Stimulated activated memory B cell treated with anti-CD40 and anti-IgM and Interleukin-4, amounts not matched to agents 10 μg/mL and 1 μg/mL and 100 μg/mL, for 72 hours (primary cell): ENCODE measurements around the gene TSSK3.
A peak's percentile ranks its signal among the peaks of the same experiment; 100 is the strongest.
"Not testable (repeated sequence)": the region's sequence is repeated elsewhere in the genome, so short reads cannot be mapped to it uniquely, and the experiment has no call there.

ENCODE experiments used
- ATAC-seq: fragments of 150-1000 bp; cut with Tn5 transposase; 2 replicates; pipeline ENCODE4 v1.10.0; 2021
- H3K27ac Mint-ChIP-seq: one replicate; pipeline ENCODE4 v1.8.0; 2022; ENCODE audit warnings: mild to moderate bottlenecking, mixed read lengths
- H3K27me3 Mint-ChIP-seq: one replicate; pipeline ENCODE4 v1.8.0; 2022; ENCODE audit warnings: mixed read lengths
- H3K36me3 Mint-ChIP-seq: one replicate; pipeline ENCODE4 v1.8.0; 2022; ENCODE audit warnings: mixed read lengths
- H3K4me1 Mint-ChIP-seq: one replicate; pipeline ENCODE4 v1.8.0; 2022; ENCODE audit warnings: mixed read lengths
- H3K4me3 Mint-ChIP-seq: one replicate; pipeline ENCODE4 v1.8.0; 2022; ENCODE audit warnings: mild to moderate bottlenecking, moderate library complexity, mixed read lengths
- H3K9me3 Mint-ChIP-seq: one replicate; pipeline ENCODE4 v1.8.0; 2022; ENCODE audit warnings: mixed read lengths

TSSK3 gene

DNA sequence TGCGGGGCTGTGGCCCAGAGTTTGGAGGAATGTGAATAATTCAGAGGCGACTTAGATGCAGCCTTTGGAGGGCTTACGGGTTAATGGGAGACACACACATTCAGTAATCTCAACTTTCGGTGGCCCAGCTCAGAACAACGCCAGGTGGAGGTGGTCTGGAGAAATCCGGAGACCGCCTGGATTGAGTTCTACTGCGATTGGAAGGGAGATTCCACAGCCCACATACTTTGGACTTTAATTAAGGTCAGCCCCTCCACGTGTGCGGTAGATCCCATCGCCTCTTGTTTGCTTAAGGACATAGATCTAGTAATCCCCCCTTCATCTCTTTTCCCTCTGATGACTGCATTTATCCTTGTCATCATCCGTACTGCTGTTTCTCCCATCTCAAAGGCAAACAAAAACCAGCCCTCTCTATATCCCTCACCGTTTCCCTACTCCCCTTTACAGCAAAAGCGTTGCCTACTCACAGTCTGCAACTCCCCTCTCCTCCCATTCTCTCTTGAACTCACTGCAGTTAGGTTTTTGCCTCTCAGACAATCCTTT, 32.6 kb downstream of the TSSK3 start:
- Mint-ChIP-seq H3K27me3 (no peaks in the 10 kb centered on the region), H3K27ac (peak overlapping the region; percentile 82), H3K36me3 (no peaks in the 10 kb centered on the region), H3K4me1 (peaks cover 19% of the 10 kb centered on the region), H3K9me3 (no peaks in the 10 kb centered on the region), H3K4me3 (peak overlapping the region; percentile 97)
- ATAC-seq, result no peak

DNA sequence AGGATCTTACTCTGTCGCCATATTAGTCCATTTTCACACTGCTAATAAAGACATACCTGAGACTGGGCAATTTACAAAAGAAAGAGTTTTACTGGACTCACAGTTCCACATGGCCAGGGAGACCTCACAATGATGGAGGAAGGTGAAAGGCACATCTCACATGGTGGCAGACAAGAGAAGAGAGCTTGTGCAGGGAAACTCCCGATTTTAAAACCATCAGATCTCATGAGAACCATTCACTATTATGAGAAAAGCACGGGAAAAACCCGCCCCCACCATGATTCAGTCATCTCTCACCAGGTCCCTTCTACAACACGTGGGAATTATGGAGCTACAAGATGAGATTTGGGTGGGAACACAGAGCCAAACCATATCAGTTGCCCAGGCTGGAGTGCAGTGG, 34.2 kb downstream of the TSSK3 start:
- not testable (repeated sequence) for H3K4me3 Mint-ChIP-seq, H3K27ac Mint-ChIP-seq, H3K9me3 Mint-ChIP-seq, ATAC-seq, H3K27me3 Mint-ChIP-seq, H3K36me3 Mint-ChIP-seq
- peaks cover 26% of the 10 kb centered on the region for H3K4me1 Mint-ChIP-seq

DNA sequence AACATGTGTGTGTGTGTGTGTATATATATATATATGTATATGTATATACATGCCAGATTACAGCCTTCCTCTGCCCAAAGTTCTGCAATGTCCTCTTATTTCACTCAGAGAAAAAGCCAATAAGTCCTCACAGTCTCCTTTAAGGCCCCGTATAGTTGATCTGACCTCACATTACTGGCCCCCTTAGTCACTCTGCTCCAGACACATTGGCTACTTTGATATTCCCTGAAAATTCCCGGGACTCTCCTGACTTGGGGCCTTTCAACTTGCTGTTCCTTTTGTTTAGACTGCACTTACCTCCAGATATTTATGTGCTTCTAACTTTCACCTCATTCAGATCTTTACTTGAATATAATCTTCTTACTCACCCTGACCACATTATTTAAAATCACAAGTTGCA, 36.1 kb downstream of the TSSK3 start:
- Mint-ChIP-seq H3K4me1 (peaks cover 21% of the 10 kb centered on the region), H3K4me3 (no peak overlapping the region), H3K27ac (no peak overlapping the region), H3K27me3 (no peaks in the 10 kb centered on the region), H3K9me3 (no peaks in the 10 kb centered on the region), H3K36me3 (no peaks in the 10 kb centered on the region)
- no peak for ATAC-seq

DNA sequence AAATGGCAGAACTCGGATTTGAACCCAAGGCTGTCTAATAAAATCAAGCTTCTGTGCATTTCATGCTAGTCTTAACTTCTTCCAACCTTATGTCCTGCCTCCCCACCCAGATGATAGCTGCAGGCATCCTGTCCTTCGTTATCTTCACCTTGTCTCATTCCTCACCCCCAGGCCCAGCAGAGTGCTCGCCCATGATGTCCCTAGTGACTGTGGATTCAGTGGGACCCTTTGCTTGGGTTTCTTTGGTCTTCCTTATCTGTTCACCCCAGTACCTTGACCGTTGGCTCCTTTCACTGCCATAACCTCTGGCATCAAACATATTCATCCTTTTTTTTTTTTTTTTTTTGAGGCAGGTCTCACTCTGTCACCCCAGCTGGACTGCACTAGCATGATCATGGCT, 37.5 kb downstream of the TSSK3 start:
- Mint-ChIP-seq H3K4me1 (peaks cover 13% of the 10 kb centered on the region), H3K36me3 (no peaks in the 10 kb centered on the region), H3K4me3 (no peak overlapping the region), H3K9me3 (no peaks in the 10 kb centered on the region), H3K27ac (no peak overlapping the region), H3K27me3 (no peaks in the 10 kb centered on the region)
- ATAC-seq, result no peak

DNA sequence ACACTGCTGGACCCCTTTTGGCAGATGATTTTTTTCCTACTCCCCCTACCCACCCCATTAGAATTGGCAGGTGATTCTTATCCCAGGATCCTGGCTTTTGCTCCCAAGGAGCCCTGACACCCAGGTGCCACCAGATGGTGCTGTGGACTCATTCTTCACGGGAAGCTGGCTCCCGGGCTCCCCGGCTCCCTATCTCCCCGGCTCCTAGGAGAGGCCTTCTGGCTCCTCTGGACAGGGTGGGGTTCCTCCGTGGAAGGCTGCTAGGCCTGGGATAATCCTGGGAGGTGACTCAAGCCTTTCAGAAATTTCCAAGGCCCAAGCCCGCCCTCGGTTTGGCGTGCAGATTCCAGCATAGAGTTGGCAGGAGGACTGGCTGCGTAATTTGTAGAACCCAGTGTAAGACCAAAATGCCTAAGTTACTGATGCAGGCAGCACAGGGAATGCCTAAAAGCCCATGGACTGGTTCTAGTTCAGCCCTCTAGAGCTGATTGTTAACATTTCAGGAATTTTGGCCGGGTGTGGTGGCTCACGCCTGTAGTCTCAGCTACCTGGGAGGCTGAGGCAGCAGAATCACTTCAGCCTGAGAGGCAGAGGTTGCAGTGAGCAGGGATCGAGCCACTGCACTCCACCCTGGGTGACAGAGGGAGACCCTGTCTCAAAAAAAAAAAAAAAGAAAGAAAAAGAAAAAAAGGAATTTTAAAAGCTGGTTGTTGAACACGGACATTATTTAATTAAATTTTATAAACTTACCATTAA, 38.7 kb downstream of the TSSK3 start:
- Mint-ChIP-seq H3K27me3 (no peaks in the 10 kb centered on the region), H3K9me3 (no peaks in the 10 kb centered on the region), H3K36me3 (no peaks in the 10 kb centered on the region), H3K27ac (no peak overlapping the region), H3K4me3 (no peak overlapping the region), H3K4me1 (peaks cover 7% of the 10 kb centered on the region)
- peak; percentile 64 for ATAC-seq

DNA sequence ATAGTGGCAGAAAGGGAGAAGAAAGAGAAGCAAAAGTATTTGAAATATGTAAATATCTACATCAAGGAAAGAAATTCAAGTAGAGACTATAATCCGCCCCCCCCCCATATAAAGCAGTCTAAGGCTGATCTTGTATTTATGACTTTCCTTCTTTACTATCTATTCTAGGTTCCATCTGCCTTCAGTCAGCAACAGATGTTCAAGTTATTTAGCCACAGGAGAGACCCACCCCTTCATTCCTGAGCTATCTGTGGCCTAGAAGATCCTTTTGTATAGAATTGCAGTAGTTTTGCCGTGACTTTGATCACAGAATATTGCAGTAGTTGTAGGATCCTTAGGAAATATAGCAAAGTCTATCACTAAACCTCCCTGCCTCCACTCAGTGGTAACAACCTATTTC, 42.6 kb downstream of the TSSK3 start:
- Mint-ChIP-seq H3K4me1 (peaks cover 7% of the 10 kb centered on the region), H3K4me3 (no peak overlapping the region), H3K27me3 (no peaks in the 10 kb centered on the region), H3K27ac (no peak overlapping the region), H3K9me3 (no peaks in the 10 kb centered on the region), H3K36me3 (no peaks in the 10 kb centered on the region)
- ATAC-seq, result no peak

DNA sequence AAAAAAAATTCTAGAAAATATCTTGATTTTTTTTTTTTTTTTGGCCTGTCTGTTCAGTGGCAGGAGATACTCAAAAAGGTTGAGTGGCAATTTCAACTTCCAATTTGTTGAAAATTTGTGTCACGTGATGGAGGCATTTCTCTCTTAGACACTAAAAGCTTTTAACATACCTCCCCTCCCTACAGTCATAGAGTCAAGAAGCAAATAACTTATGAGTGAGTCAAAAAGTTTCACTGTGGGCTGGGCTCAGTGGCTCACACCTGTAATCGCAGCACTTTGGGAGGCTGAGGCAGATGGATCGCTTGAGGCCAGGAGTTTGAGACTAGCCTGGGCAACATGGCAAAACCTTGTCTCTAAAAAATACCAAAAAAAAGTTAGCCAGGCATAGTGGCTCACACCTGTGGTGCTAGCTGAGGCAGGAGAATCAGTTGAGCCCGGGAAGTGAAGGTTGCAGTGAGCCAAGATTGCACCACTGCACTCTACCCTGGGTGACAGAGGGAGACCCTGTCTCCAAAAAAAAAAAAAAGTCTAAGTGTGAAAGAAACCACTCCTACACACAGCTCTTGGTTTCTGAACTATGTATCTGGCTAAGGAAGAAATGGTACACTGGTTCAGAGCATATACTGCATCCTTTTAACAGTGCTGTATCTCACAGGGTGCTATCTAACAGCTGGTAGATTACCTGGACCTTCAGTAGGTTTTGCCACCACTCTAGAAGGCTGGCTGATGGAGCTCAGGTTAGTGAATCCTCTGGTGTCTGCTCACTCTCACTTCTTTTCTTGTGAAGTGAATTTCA, 43.5 kb downstream of the TSSK3 start:
- no peaks in the 10 kb centered on the region for H3K9me3 Mint-ChIP-seq
- H3K36me3 Mint-ChIP-seq, result no peaks in the 10 kb centered on the region
- ATAC-seq, result no peak
- H3K4me3 Mint-ChIP-seq, result no peak overlapping the region
- no peaks in the 10 kb centered on the region for H3K27me3 Mint-ChIP-seq
- no peak overlapping the region for H3K27ac Mint-ChIP-seq
- peaks cover 2% of the 10 kb centered on the region for H3K4me1 Mint-ChIP-seq

DNA sequence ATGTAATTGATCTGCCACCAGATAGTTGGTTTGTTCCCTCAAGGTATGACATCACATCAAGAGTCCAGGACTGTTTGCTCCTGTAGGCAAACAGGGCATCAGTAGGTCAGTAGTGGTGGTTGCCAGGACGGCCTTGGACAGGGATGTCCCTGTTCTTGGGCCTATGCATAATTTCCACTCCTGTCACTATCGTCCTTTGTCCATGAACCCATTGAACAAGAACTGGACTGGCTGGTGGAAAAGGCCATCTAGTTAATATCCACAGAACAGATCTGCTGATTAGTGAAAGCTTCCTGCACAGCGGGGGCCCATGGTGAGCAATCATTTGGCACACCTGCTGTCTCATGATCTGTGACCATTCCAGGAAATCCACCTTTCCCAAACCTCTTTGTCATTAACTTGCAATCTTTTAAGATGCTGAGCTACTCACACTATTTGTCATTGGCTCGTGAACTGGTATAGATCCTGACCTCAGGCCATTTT, 44.3 kb downstream of the TSSK3 start:
- Mint-ChIP-seq H3K27me3 (no peaks in the 10 kb centered on the region), H3K27ac (no peak overlapping the region), H3K9me3 (no peaks in the 10 kb centered on the region), H3K4me1 (no peaks in the 10 kb centered on the region), H3K4me3 (no peak overlapping the region), H3K36me3 (no peaks in the 10 kb centered on the region)
- no peak for ATAC-seq

DNA sequence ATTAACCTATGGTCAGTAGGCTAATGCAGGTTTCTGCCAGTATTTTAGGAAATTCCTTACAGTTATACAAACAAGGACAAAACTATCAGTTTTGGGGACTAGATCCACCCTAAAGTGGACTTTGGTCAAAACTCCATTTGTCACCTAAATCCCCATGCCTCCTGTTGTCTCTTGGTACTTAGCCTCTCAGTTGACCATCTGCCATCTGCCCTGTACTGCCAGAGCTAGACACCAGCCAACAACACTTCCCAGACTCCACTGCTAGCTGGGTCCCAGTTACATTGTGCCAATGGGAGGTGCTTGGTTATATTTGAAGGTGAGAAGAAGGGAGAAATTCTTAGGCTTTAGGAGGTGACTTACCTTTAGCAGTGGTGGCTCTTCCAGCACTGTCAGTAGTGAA, 48.9 kb downstream of the TSSK3 start:
- ATAC-seq, result no peak
- H3K36me3 Mint-ChIP-seq, result no peaks in the 10 kb centered on the region
- no peak overlapping the region for H3K4me3 Mint-ChIP-seq
- peaks cover 9% of the 10 kb centered on the region for H3K27me3 Mint-ChIP-seq
- H3K27ac Mint-ChIP-seq, result no peak overlapping the region
- H3K9me3 Mint-ChIP-seq, result no peaks in the 10 kb centered on the region
- H3K4me1 Mint-ChIP-seq, result peaks cover 6% of the 10 kb centered on the region

DNA sequence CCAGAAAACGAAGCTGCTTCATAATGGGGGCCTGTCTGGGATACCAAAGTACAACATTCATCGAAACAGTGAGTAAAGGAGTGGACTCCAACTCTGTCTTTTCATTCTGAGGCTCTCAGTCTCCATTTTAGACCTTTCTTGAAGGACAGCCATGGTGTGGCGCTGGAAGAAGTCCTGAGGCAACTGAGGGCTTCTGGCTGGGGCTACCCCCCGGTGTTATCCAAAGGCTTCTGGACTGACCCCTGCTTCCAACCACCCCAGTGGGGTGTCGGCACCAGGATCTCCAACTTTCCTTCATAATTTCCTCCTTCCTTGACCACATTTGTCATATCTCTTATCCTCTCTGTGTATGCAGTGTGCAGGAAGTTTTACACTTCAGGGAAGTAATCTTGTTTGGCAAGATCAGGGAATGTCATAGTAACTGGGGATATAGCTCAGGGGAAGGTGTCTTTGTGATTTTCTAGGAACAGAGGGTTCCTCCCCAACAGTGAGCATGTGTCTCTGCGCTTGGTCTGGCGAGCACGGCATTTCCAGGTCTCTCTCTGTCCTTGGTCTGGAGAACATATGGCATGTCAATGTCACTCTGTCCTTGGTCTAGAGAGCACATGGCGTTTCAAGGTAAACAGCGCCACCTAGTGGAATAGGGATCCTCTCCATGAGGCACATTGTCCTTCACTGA, 51.3 kb downstream of the TSSK3 start:
- peak overlapping the region; percentile 53 for H3K27ac Mint-ChIP-seq
- ATAC-seq, result peak; percentile 74
- no peak overlapping the region for H3K4me3 Mint-ChIP-seq
- peaks cover 21% of the 10 kb centered on the region for H3K27me3 Mint-ChIP-seq
- H3K9me3 Mint-ChIP-seq, result no peaks in the 10 kb centered on the region
- H3K36me3 Mint-ChIP-seq, result no peaks in the 10 kb centered on the region
- H3K4me1 Mint-ChIP-seq, result peaks cover 6% of the 10 kb centered on the region
